K562 (cell line): ENCODE data around the gene ZNF586. TPM values are rescaled to one million over a fixed set of nuclear protein-coding genes. Genes with fewer than 3 reads are reported as not detected.
"Not testable (repeated sequence)": the region's sequence is repeated elsewhere in the genome, so short reads cannot be mapped to it uniquely, and the experiment has no call there.

Experiments
- ATAC-seq: fragments of 200-7000 bp; cut with Tn5 transposase; 3 replicates; pipeline ENCODE4 v1.9.1; 2020; ENCODE audit warnings: moderate library complexity
- BruUV-seq: library from RNA; stranded (reverse); fragments of 400-500 nt; replicated peaks from 2 replicates; lab custom pipeline; 2021; lab: Mats Ljungman, UMichigan
- CTCF ChIA-PET: fragments of 300-600 bp; formaldehyde crosslinking; extraction: SDS; loops from one replicate; lab custom pipeline; 2021; ENCODE audit warnings: low intra/inter-chr PET ratio; lab: Yijun Ruan, JAX
- POLR2A ChIA-PET: fragments of 300-600, 350-650 bp; sonication (Branson Sonifier 250); formaldehyde crosslinking; extraction: SDS; loops from one replicate; lab custom pipeline; 2021; ENCODE audit warnings: antibody characterized with exemption, inconsistent platforms; lab: Yijun Ruan, JAX
- DNase-seq, 4 experiments: peaks; one replicate each; pipeline versions ENCODE4 v3.0.0 to v3.0.0-alpha.2; 2011 to 2018; ENCODE audit warnings: low spot score in 3 of 4, mixed read lengths in 3 of 4; ENCODE audit errors: extremely low read depth in 1 of 4
- FAIRE-seq: peaks from 2 replicates; lab custom pipeline; 2011; peaks lifted over from hg19 to GRCh38; lab: Jason Lieb, UNC
- H2AFZ ChIP-seq: 2 replicates; pipeline ENCODE4 v1.6.0; 2011; ENCODE audit warnings: low read depth, low read length, control low read depth, inconsistent platforms
- H3K27ac ChIP-seq: fragments of 200-600 bp; 3 replicates; pipeline ENCODE4 v1.8.0; 2011; ENCODE audit warnings: low read depth, mild to moderate bottlenecking, control low read depth, inconsistent platforms, low read length, moderate library complexity, mixed read lengths; ENCODE audit errors: extremely low read depth
- H3K27me3 ChIP-seq, 2 experiments: fragments of 300-600 bp in 1 of 2; 2 replicates in 1 of 2; 3 replicates in 1 of 2; pipeline versions ENCODE4 v1.6.0 to v1.8.0; 2011; ENCODE audit warnings: inconsistent platforms in 2 of 2, low read length in 2 of 2, mild to moderate bottlenecking in 1 of 2, mixed read lengths in 1 of 2, moderate library complexity in 1 of 2; ENCODE audit not compliant: control insufficient read depth in 2 of 2, insufficient read depth in 2 of 2
- H3K36me3 ChIP-seq: fragments of 300-600 bp; 3 replicates; pipeline ENCODE4 v1.8.0; 2011; ENCODE audit warnings: mild to moderate bottlenecking, low read length, inconsistent platforms; ENCODE audit not compliant: control insufficient read depth, insufficient read depth
- H3K4me1 ChIP-seq, 2 experiments: fragments of 200-600 bp in 1 of 2; replicated peaks in 1 of 2; 2 replicates in 1 of 2; 3 replicates in 1 of 2; pipeline versions ENCODE4 v1.5.1 to v1.8.0; 2011; ENCODE audit warnings: inconsistent platforms in 2 of 2, low read length in 2 of 2, mild to moderate bottlenecking in 1 of 2, mixed read lengths in 1 of 2, moderate library complexity in 1 of 2; ENCODE audit not compliant: control insufficient read depth in 2 of 2, insufficient read depth in 2 of 2
- H3K4me2 ChIP-seq: 2 replicates; pipeline ENCODE4 v1.6.1; 2011; ENCODE audit warnings: low read length, control low read depth, inconsistent platforms, mixed read lengths; ENCODE audit not compliant: insufficient read depth
- H3K4me3 ChIP-seq: fragments of 200-600 bp; sonication (generic), shearing (Covaris generic); 2 replicates; pipeline ENCODE4 v1.5.1; 2016; ENCODE audit warnings: control low read depth, inconsistent platforms
- H3K79me2 ChIP-seq: fragments of 200-600 bp; 3 replicates; pipeline ENCODE4 v1.8.0; 2011; ENCODE audit warnings: low read length, inconsistent platforms; ENCODE audit not compliant: control insufficient read depth, insufficient read depth
- H3K9ac ChIP-seq, 2 experiments: 2 replicates each; pipeline versions ENCODE4 v1.6.0 to v1.6.1; 2011; ENCODE audit warnings: low read depth in 2 of 2, low read length in 2 of 2, control low read depth in 1 of 2, inconsistent platforms in 1 of 2, mild to moderate bottlenecking in 1 of 2, mixed read lengths in 1 of 2; ENCODE audit not compliant: insufficient read depth in 1 of 2
- H3K9me1 ChIP-seq: one replicate; pipeline ENCODE4 v1.6.0; 2011; ENCODE audit warnings: inconsistent platforms, mild to moderate bottlenecking, low read length, moderate library complexity; ENCODE audit not compliant: control insufficient read depth, insufficient read depth
- H3K9me3 ChIP-seq: replicated peaks from 2 replicates; pipeline ENCODE4 v1.5.1; 2011; ENCODE audit warnings: low read depth, low read length, inconsistent platforms; ENCODE audit not compliant: control insufficient read depth, insufficient read depth
- H4K20me1 ChIP-seq: replicated peaks from 2 replicates; pipeline ENCODE4 v1.6.1; 2011; ENCODE audit warnings: low read length, inconsistent platforms, mixed read lengths; ENCODE audit not compliant: control insufficient read depth, insufficient read depth
- MEIS2 ChIP-seq: fragments of 450-650 bp; IDR thresholded peaks from 2 replicates; pipeline ENCODE4 v1.6.1; 2014; ENCODE audit warnings: mild to moderate bottlenecking; ENCODE audit not compliant: partially characterized antibody
- WGBS: fragments of 100-300 bp; shearing (Covaris generic); methylation state at CpG from one replicate; pipeline ENCODE4 v1.1.6; 2016; ENCODE audit warnings: low coverage, mixed read lengths; ENCODE audit not compliant: insufficient coverage; ENCODE audit errors: missing lambda C conversion rate; 5-methylcytosine and 5-hydroxymethylcytosine counted together
- in situ Hi-C: fragments of 300-500 bp; cut with MboI; formaldehyde crosslinking; loops from 4 replicates; pipeline ENCODE4 v1.15.0; 2018; ENCODE audit warnings: inconsistent platforms, mixed read lengths
- intact Hi-C: fragments of 100-400 bp; cut with micrococcal nuclease; formaldehyde crosslinking; loops from 2 replicates; pipeline ENCODE4 v1.14.2; 2022
- polyA plus RNA-seq, 8 experiments: library from polyadenylated mRNA; depleted of rRNA in 4 of 8; stranded (reverse) in 5 of 8; unstranded in 3 of 8; fragments of >200 nt; fragmentation: Nextera tagmentation in 2 of 8; fragmentation: Illumina TruSeq in 1 of 8; extraction: Ambion mirVana in 2 of 8; extraction: Trizol in 1 of 8; gene quantifications; 2 replicates each; pipeline versions ENCODE4 v1.2.1 to v1.2.3, GENCODE V29; 2011 to 2014; ENCODE audit warnings: inconsistent platforms in 1 of 8, missing spikeins in 1 of 8
- total RNA-seq, 7 experiments: library from RNA; depleted of rRNA in 6 of 7; stranded (reverse); fragments of >200 nt in 6 of 7; fragmentation: Illumina TruSeq in 2 of 7; extraction: Trizol in 2 of 7; gene quantifications; 2 replicates each; pipeline versions ENCODE4 v1.2.1 to v1.2.3, GENCODE V29; 2011 to 2021; ENCODE audit warnings: low replicate concordance in 1 of 7
- TF ChIP-seq, protein P1 (sequence below): fragments of 450-650 bp; IDR thresholded peaks from 2 replicates; pipeline ENCODE4 v1.6.1; 2018; ENCODE audit not compliant: partially characterized antibody

Gene ZNF586
- total and polyA plus RNA-seq, 9 of the 15 experiments (the other 6 are each of a cell fraction or from before 2014, with no cell fraction given), result 2.5 to 12.6 (median 8.4) TPM

GRCh38 chr19:57812975-57813820 lies 43.7 kb downstream of the ZNF586 start:
- peak overlapping the region; percentile 80 for H3K4me2 ChIP-seq
- FAIRE-seq, CTCF ChIA-PET, in situ Hi-C loops, DNase-seq, H3K27ac ChIP-seq, H2AFZ ChIP-seq, H3K9ac ChIP-seq: not testable (repeated sequence)
- WGBS, result 76% methylated on average over 6 of the region's 13 CpGs
- peaks cover 37% of the 10 kb centered on the region for H3K36me3 ChIP-seq
- TF ChIP-seq, protein P1, sequence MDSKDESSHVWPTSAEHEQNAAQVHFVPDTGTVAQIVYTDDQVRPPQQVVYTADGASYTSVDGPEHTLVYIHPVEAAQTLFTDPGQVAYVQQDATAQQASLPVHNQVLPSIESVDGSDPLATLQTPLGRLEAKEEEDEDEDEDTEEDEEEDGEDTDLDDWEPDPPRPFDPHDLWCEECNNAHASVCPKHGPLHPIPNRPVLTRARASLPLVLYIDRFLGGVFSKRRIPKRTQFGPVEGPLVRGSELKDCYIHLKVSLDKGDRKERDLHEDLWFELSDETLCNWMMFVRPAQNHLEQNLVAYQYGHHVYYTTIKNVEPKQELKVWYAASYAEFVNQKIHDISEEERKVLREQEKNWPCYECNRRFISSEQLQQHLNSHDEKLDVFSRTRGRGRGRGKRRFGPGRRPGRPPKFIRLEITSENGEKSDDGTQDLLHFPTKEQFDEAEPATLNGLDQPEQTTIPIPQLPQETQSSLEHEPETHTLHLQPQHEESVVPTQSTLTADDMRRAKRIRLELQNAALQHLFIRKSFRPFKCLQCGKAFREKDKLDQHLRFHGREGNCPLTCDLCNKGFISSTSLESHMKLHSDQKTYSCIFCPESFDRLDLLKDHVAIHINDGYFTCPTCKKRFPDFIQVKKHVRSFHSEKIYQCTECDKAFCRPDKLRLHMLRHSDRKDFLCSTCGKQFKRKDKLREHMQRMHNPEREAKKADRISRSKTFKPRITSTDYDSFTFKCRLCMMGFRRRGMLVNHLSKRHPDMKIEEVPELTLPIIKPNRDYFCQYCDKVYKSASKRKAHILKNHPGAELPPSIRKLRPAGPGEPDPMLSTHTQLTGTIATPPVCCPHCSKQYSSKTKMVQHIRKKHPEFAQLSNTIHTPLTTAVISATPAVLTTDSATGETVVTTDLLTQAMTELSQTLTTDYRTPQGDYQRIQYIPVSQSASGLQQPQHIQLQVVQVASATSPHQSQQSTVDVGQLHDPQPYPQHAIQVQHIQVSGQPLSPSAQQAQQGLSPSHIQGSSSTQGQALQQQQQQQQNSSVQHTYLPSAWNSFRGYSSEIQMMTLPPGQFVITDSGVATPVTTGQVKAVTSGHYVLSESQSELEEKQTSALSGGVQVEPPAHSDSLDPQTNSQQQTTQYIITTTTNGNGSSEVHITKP, result peak; percentile 85
- peak; percentile 27 for TF ChIP-seq MEIS2
- TF ChIP-seq, all 486 proteins: peak for 2; not testable (repeated sequence) for 484
- Histone ChIP-seq H3K79me2 (peaks cover 22% of the 10 kb centered on the region), H3K4me3 (peak overlapping the region; percentile 60), H3K4me1 (peaks cover 7 to 16% of the 10 kb centered on the region in 2 experiments; a peak in 4 of 5 replicates)
- POLR2A ChIA-PET, H3K9me1 ChIP-seq, H4K20me1 ChIP-seq, H3K27me3 ChIP-seq, H3K9me3 ChIP-seq, ATAC-seq, BruUV-seq, intact Hi-C loops: not testable (repeated sequence)
